Measurements from ENCODE around the gene SLC35B2.

The SLC35B2 gene

GRCh38 chr6:44270526-44271405 lies 13.4 kb upstream of the SLC35B2 start:
- WGBS (ENCODE audit: extremely low coverage, insufficient coverage, low lambda C conversion rate): no CpG with 5 or more reads among the region's 90 CpGs
- Histone ChIP-seq H3K79me2 (ENCODE audit: control insufficient read depth, insufficient read depth, low read length) (no peaks in the 10 kb centered on the region), H2BK5ac (ENCODE audit: low read length) (no peak overlapping the region), H2BK120ac (ENCODE audit: low read depth, low read length) (no peak overlapping the region), H3K4ac (ENCODE audit: low read depth, low read length) (no peak overlapping the region), H3K23ac (ENCODE audit: low read length) (no peak overlapping the region), H3K4me3 (ENCODE audit: low read length) (no peak overlapping the region), H3K4me2 (ENCODE audit: low read length) (peak overlapping the region; percentile 35), H3K27ac (ENCODE audit: low read depth, low read length) (no peak overlapping the region), H3K4me1 (ENCODE audit: control insufficient read depth, low read depth, low read length) (no peaks in the 10 kb centered on the region), H2AK5ac (ENCODE audit: low read length) (no peak overlapping the region), H3K56ac (ENCODE audit: low read length) (peak overlapping the region; percentile 15), H3K36me3 (ENCODE audit: control insufficient read depth, insufficient read depth, low read length) (no peaks in the 10 kb centered on the region), H3K9ac (ENCODE audit: low read length) (no peak overlapping the region), H4K8ac (ENCODE audit: low read depth, low read length) (no peak overlapping the region), H3K27me3 (ENCODE audit: insufficient read depth, low read length, poor library complexity) (no peaks in the 10 kb centered on the region), H3K18ac (ENCODE audit: low read length) (no peak overlapping the region), H2BK15ac (replicated peaks; ENCODE audit: low read depth) (no peak overlapping the region), H4K5ac (ENCODE audit: low read length) (no peak overlapping the region), H3K79me1 (ENCODE audit: low read length) (no peaks in the 10 kb centered on the region)
- DNase-seq: peak; percentile 55

DNA sequence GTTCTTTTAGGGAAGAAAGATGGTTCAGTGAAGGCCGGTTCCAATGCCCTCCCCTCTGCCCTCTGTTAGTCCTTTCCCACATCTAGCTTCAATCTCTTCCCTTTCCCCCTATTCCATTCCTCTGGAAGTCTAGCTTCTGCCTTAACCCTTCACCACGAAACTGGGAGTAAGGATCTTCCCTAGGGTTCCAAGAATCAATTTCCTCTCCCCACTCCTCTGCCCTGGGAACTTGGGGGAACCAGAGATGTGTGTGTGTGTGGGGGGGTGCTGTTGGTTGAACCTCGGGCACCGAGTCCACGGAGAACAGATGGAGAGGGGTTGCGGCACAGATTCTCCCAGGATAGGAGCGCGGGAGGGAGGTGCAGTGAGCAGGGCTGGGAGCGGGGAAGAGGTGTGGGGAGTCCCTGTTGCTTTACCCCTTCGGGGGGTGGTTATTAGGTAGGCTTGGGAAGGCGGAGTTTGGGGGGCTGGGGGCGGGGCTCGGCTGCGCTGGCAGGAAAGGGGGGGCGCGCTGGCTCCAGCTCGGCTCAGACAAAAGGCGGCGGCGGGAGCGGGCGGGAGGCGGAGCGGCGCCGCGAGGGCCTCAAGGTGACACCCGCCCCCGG lies 12.7 kb upstream of the SLC35B2 start, which contains the start of gene TMEM151B:
TMEM151B (plus strand) TSS at position 530 of the 605 bp plus-strand sequence. CDS start 293 bp downstream, outside the sequence.
- Histone ChIP-seq H2BK120ac (ENCODE audit: low read depth, low read length) (no peak within 1 kb of the TSS), H3K4me3 (ENCODE audit: low read length) (no peak within 1 kb of the TSS), H4K5ac (ENCODE audit: low read length) (no peak within 1 kb of the TSS), H3K23ac (ENCODE audit: low read length) (peak within 1 kb of the TSS; percentile 68), H3K18ac (ENCODE audit: low read length) (no peak within 1 kb of the TSS), H3K79me2 (ENCODE audit: control insufficient read depth, insufficient read depth, low read length) (no peaks in the 10 kb centered on the region), H3K4ac (ENCODE audit: low read depth, low read length) (no peak within 1 kb of the TSS), H3K27ac (ENCODE audit: low read depth, low read length) (no peak within 1 kb of the TSS), H3K36me3 (ENCODE audit: control insufficient read depth, insufficient read depth, low read length) (no peaks in the 10 kb centered on the region), H4K8ac (ENCODE audit: low read depth, low read length) (no peak within 1 kb of the TSS), H3K79me1 (ENCODE audit: low read length) (no peaks in the 10 kb centered on the region), H3K27me3 (ENCODE audit: insufficient read depth, low read length, poor library complexity) (no peaks in the 10 kb centered on the region), H3K4me1 (ENCODE audit: control insufficient read depth, low read depth, low read length) (no peaks in the 10 kb centered on the region), H2AK5ac (ENCODE audit: low read length) (no peak within 1 kb of the TSS), H3K9ac (ENCODE audit: low read length) (peak within 1 kb of the TSS; percentile 13), H2BK5ac (ENCODE audit: low read length) (no peak within 1 kb of the TSS), H2BK15ac (replicated peaks; ENCODE audit: low read depth) (no peak within 1 kb of the TSS), H3K56ac (ENCODE audit: low read length) (peak within 1 kb of the TSS; percentile 60), H3K4me2 (ENCODE audit: low read length) (peak within 1 kb of the TSS; percentile 35)
- no peak for DNase-seq
- no CpG with 5 or more reads among the region's 29 CpGs for WGBS (ENCODE audit: extremely low coverage, insufficient coverage, low lambda C conversion rate)

GRCh38 chr6:44269178-44269920 lies 12.0 kb upstream of the SLC35B2 start:
- Histone ChIP-seq H3K27me3 (ENCODE audit: insufficient read depth, low read length, poor library complexity) (no peaks in the 10 kb centered on the region), H3K56ac (ENCODE audit: low read length) (no peak overlapping the region), H3K4me3 (ENCODE audit: low read length) (no peak overlapping the region), H3K27ac (ENCODE audit: low read depth, low read length) (no peak overlapping the region), H2BK5ac (ENCODE audit: low read length) (no peak overlapping the region), H3K23ac (ENCODE audit: low read length) (peak overlapping the region; percentile 68), H2AK5ac (ENCODE audit: low read length) (no peak overlapping the region), H3K4me2 (ENCODE audit: low read length) (no peak overlapping the region), H3K79me2 (ENCODE audit: control insufficient read depth, insufficient read depth, low read length) (no peaks in the 10 kb centered on the region), H3K4me1 (ENCODE audit: control insufficient read depth, low read depth, low read length) (peaks cover 3% of the 10 kb centered on the region), H3K4ac (ENCODE audit: low read depth, low read length) (no peak overlapping the region), H3K36me3 (ENCODE audit: control insufficient read depth, insufficient read depth, low read length) (no peaks in the 10 kb centered on the region), H2BK15ac (replicated peaks; ENCODE audit: low read depth) (no peak overlapping the region), H4K8ac (ENCODE audit: low read depth, low read length) (no peak overlapping the region), H2BK120ac (ENCODE audit: low read depth, low read length) (no peak overlapping the region), H3K9ac (ENCODE audit: low read length) (no peak overlapping the region), H3K18ac (ENCODE audit: low read length) (no peak overlapping the region), H3K79me1 (ENCODE audit: low read length) (no peaks in the 10 kb centered on the region), H4K5ac (ENCODE audit: low read length) (no peak overlapping the region)
- no CpG with 5 or more reads among the region's 1 CpG for WGBS (ENCODE audit: extremely low coverage, insufficient coverage, low lambda C conversion rate)
- DNase-seq: no peak

- Histone ChIP-seq H2AK5ac (ENCODE audit: low read length) (no peak overlapping the region), H2BK5ac (ENCODE audit: low read length) (no peak overlapping the region), H3K9ac (ENCODE audit: low read length) (no peak overlapping the region), H3K4me2 (ENCODE audit: low read length) (no peak overlapping the region), H4K8ac (ENCODE audit: low read depth, low read length) (no peak overlapping the region), H3K27me3 (ENCODE audit: insufficient read depth, low read length, poor library complexity) (no peaks in the 10 kb centered on the region), H2BK120ac (ENCODE audit: low read depth, low read length) (no peak overlapping the region), H3K56ac (ENCODE audit: low read length) (no peak overlapping the region), H3K4me3 (ENCODE audit: low read length) (no peak overlapping the region), H3K4me1 (ENCODE audit: control insufficient read depth, low read depth, low read length) (peaks cover 11% of the 10 kb centered on the region), H3K18ac (ENCODE audit: low read length) (no peak overlapping the region), H3K79me2 (ENCODE audit: control insufficient read depth, insufficient read depth, low read length) (no peaks in the 10 kb centered on the region), H3K27ac (ENCODE audit: low read depth, low read length) (no peak overlapping the region), H3K36me3 (ENCODE audit: control insufficient read depth, insufficient read depth, low read length) (no peaks in the 10 kb centered on the region), H3K79me1 (ENCODE audit: low read length) (peaks cover 2% of the 10 kb centered on the region), H3K4ac (ENCODE audit: low read depth, low read length) (no peak overlapping the region), H3K23ac (ENCODE audit: low read length) (no peak overlapping the region), H2BK15ac (replicated peaks; ENCODE audit: low read depth) (no peak overlapping the region), H4K5ac (ENCODE audit: low read length) (no peak overlapping the region)
- WGBS (ENCODE audit: extremely low coverage, insufficient coverage, low lambda C conversion rate): no CpG with 5 or more reads among the region's 5 CpGs
- peak; percentile 94 for DNase-seq
Observed at GRCh38 chr6:44268095-44268628, 10.8 kb upstream of the SLC35B2 start.

DNA sequence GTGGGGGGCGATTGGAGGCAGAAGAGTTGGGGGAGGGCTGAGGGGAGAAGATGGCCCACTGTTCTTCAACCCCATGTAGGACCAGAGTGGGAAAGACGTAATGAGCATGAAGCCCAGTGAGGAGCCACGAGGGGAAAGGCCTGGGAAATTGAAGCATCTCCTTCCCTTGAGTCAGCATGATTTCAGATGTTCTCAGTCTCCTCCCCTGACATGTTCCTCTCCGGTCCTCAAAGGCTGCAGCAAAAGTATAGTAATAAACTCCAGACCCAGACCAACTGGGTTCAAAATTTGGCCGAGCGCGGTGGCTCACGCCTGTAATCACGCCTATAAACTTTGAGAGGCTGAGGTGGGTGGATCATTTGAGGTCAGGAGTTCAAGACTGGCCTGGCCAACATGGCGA lies 9.9 kb upstream of the SLC35B2 start:
- no peak overlapping the region for H2BK120ac ChIP-seq (ENCODE audit: low read depth, low read length)
- H2AK5ac ChIP-seq (ENCODE audit: low read length): no peak overlapping the region
- peaks cover 2% of the 10 kb centered on the region for H3K79me1 ChIP-seq (ENCODE audit: low read length)
- no peak for DNase-seq
- H3K27ac ChIP-seq (ENCODE audit: low read depth, low read length): no peak overlapping the region
- no peak overlapping the region for H3K56ac ChIP-seq (ENCODE audit: low read length)
- H4K5ac ChIP-seq (ENCODE audit: low read length): no peak overlapping the region
- no peak overlapping the region for H3K4ac ChIP-seq (ENCODE audit: low read depth, low read length)
- no peak overlapping the region for H3K18ac ChIP-seq (ENCODE audit: low read length)
- no peak overlapping the region for H2BK15ac ChIP-seq (replicated peaks; ENCODE audit: low read depth)
- H3K4me3 ChIP-seq (ENCODE audit: low read length): no peak overlapping the region
- H3K9ac ChIP-seq (ENCODE audit: low read length): no peak overlapping the region
- peaks cover 11% of the 10 kb centered on the region for H3K4me1 ChIP-seq (ENCODE audit: control insufficient read depth, low read depth, low read length)
- no peaks in the 10 kb centered on the region for H3K79me2 ChIP-seq (ENCODE audit: control insufficient read depth, insufficient read depth, low read length)
- H2BK5ac ChIP-seq (ENCODE audit: low read length): no peak overlapping the region
- no peaks in the 10 kb centered on the region for H3K36me3 ChIP-seq (ENCODE audit: control insufficient read depth, insufficient read depth, low read length)
- H3K23ac ChIP-seq (ENCODE audit: low read length): no peak overlapping the region
- H4K8ac ChIP-seq (ENCODE audit: low read depth, low read length): no peak overlapping the region
- WGBS (ENCODE audit: extremely low coverage, insufficient coverage, low lambda C conversion rate): no CpG with 5 or more reads among the region's 10 CpGs
- H3K27me3 ChIP-seq (ENCODE audit: insufficient read depth, low read length, poor library complexity): no peaks in the 10 kb centered on the region
- no peak overlapping the region for H3K4me2 ChIP-seq (ENCODE audit: low read length)

Measured in mesendoderm (in vitro differentiated cells).